Omental fat pad (tissue), 4 donors: ENCODE measurements around the gene CLASP1. TPM values are rescaled to one million over a fixed set of nuclear protein-coding genes. Genes with fewer than 3 reads are reported as not detected.
"Not testable (repeated sequence)": the region's sequence is repeated elsewhere in the genome, so short reads cannot be mapped to it uniquely, and the experiment has no call there.

ENCODE experiments used
- ATAC-seq: fragments of 150-250 bp; one replicate; pipeline ENCODE4 v1.9.1; 2016; ENCODE audit warnings: mild to moderate bottlenecking, moderate library complexity; ENCODE audit not compliant: low FRiP score
- DNase-seq: peaks from one replicate; pipeline ENCODE4 v3.0.0-alpha.2; 2019; ENCODE audit warnings: low spot score
- total RNA-seq, 4 donors: library from RNA; depleted of rRNA; stranded (reverse); fragments of >200 nt; gene quantifications; one replicate each; pipeline ENCODE4 v1.1.0, GENCODE V29; 2016
- TF ChIP-seq, protein P1 (sequence below), 3 donors: fragments of 450-650 bp; IDR thresholded peaks; one replicate each; pipeline ENCODE4 v1.5.1; 2016 to 2017; ENCODE audit warnings: antibody characterized with exemption in 3 of 3, mild to moderate bottlenecking in 3 of 3, moderate library complexity in 2 of 3

CLASP1 gene
- total RNA-seq, 4 donors from 2014 or later, result 56.2 to 114 (median 64.5) TPM

DNA sequence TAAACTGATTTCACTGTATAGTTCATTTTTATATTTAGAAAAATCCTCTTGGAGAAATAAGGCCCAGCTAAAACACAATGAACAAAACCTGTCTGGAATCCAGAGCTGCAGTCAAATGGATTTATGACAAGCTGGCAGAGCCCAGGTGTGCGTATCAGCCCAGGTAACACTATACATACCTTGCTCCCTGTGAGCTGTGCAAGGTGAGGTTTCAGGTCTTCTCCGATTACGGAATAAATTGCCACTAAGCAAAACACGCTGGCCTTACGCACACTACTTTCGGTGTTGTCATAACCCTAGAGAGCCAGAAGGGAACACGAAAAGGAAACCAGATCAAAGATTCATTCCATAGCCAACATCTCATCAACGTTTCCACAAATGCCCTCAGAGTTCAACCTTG is 302.4 kb downstream of the CLASP1 start:
- no peak for DNase-seq
- ATAC-seq, result no peak
- TF ChIP-seq, protein P1, sequence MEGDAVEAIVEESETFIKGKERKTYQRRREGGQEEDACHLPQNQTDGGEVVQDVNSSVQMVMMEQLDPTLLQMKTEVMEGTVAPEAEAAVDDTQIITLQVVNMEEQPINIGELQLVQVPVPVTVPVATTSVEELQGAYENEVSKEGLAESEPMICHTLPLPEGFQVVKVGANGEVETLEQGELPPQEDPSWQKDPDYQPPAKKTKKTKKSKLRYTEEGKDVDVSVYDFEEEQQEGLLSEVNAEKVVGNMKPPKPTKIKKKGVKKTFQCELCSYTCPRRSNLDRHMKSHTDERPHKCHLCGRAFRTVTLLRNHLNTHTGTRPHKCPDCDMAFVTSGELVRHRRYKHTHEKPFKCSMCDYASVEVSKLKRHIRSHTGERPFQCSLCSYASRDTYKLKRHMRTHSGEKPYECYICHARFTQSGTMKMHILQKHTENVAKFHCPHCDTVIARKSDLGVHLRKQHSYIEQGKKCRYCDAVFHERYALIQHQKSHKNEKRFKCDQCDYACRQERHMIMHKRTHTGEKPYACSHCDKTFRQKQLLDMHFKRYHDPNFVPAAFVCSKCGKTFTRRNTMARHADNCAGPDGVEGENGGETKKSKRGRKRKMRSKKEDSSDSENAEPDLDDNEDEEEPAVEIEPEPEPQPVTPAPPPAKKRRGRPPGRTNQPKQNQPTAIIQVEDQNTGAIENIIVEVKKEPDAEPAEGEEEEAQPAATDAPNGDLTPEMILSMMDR (IDR thresholded peaks at IDR 0.05), result no peak

DNA sequence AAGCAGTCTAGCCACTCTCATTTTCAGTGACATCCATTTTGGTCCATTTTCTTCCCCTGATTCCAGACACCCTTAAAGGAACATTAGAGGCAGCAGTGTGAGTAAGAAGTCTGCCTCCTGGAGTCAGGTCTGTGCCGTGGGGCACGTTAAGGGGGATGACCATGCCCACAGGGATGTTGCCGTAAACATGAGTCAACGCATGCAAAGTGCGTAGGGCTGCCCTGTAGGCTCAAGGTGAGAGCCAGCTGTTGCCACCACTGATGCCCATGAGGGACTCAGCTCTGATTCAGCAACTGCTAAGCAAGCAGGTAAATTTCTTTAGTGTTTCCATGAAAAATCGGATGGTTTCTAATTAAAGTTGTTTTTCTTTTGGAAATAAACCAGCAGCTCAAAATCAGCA is 302.9 kb downstream of the CLASP1 start:
- TF ChIP-seq, protein P1 (IDR thresholded peaks at IDR 0.05), result no peak
- DNase-seq (no peak), ATAC-seq (no peak)

DNA sequence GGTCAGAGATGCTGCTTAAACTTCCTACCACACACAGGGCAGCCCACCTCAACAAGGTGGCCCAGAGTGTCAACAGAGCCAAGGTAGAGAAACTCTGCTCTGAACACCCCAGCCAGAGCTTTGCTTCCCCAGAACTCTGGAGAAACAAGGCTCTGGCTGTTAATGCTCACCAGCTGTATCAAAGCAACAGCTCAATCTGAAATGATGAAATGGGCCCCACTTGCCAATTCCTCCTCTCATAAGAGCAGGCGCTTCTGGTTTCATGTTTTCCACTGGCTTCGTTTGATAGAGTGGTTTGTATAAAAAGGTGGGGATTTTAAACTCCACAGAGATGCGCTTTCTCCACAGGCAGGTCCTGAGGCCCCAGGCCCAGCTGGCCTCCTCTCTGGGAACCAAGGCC is 303.4 kb downstream of the CLASP1 start:
- TF ChIP-seq, protein P1 (IDR thresholded peaks at IDR 0.05), result no peak
- DNase-seq (no peak), ATAC-seq (no peak)

DNA sequence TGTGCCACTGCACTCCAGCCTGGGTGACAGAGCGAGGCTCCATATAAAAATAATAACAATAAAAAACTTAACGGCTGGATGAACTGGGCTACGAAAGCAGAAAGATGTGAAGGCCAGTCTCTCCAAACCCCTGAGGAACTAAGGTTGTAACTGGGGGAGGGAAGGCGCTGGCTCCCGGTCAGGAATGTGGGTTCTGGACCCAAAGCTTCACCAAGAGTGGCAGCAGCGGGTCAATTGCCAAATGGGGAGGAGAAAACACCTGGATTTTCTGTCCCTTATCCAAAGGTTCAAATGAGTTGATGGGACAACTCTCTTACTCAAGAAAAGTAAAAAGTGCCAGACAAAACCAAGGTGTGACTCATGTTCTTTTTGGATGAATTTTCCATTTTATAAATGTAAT is 304.2 kb downstream of the CLASP1 start:
- no peak for ATAC-seq
- DNase-seq, result no peak
- TF ChIP-seq, protein P1 (IDR thresholded peaks at IDR 0.05), result no peak

DNA sequence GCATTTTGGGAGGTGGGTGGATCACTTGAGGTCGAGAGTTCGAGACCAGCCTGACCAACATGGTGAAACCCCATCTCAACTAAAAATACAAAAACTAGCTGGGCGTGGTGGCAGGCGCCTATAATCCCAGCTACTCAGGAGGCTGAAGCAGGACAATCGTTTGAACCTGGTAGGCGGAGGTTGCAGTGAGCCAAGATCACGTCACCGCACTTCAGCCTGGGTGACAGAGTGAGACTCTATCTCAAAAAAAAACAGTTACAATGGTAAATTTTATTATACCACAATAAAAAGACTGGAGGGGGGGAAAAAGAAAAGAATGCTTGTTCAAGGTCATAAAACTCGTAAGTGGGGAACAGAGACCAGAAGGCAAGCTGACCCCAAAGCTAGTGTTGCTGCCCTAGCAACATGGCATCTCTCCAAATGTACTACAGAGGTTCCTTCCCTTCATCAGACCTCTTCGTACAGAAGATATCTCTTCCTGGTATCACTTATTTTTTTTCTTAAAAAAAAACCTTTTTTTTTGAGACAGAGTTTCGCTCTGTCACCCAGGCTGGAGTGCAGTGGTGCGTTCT is 305.3 kb downstream of the CLASP1 start:
- ATAC-seq, result not testable (repeated sequence)

DNA sequence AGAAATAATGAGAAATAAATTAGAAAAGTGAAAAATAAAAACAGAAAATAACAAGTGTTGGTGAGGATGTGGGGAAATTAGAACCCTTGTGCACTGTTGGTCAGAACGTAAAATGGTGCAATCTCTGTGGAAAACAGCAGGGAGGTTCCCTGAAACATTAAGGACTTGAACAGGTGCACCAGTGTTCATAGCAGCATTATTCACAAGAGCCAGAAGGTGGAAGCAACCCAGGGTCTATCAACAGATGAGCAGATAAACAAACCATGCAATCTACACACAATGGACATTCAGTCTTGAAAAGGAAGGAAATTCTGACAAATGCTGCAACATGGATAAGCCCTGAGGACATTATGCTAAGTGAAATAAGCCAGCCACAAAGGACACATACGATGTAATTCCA is 306.1 kb downstream of the CLASP1 start:
- ATAC-seq (no peak), DNase-seq (no peak)
- TF ChIP-seq, protein P1 (IDR thresholded peaks at IDR 0.05), result no peak

More for the DNA sequence above, 305.3 kb downstream of the CLASP1 start:
- DNase-seq, result not testable (repeated sequence)

DNA sequence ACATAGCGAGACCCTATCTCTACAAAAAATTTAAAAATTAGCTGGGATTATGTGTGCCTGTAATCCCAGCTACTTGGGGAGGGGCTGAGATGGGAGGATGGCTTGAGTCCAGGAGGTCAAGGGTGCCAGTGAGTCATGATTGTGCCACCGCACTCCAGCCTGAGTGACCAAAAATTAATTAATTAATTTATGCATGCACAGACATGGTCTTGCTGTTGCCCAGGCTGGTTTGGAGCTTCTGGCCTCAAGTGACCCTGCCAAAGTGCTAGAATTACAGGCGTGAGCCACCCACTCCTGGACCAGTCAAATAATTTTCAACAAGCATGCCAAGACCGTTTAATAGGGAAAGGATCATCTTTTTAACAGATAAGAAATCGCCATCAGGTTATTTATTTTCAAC is 306.5 kb downstream of the CLASP1 start:
- no peak for ATAC-seq
- DNase-seq, result no peak
- TF ChIP-seq, protein P1 (IDR thresholded peaks at IDR 0.05), result no peak
